H1 (cell line): ENCODE results near the gene CEP83. TPM values are rescaled to one million over a fixed set of nuclear protein-coding genes. Genes with fewer than 3 reads are reported as not detected.

Source experiments
- CTCF ChIA-PET: fragments of 300-600 bp; sonication (Branson Sonifier 250); formaldehyde crosslinking; loops from one replicate; lab custom pipeline; 2021; ENCODE audit not compliant: partially characterized antibody; lab: Charles Lee
- POLR2A ChIA-PET: fragments of 300-600 bp; sonication (Branson Sonifier 250); formaldehyde crosslinking; loops from one replicate; lab custom pipeline; 2021; ENCODE audit warnings: inconsistent platforms; ENCODE audit not compliant: partially characterized antibody; lab: Charles Lee
- DNase-seq, 2 experiments: peaks; one replicate each; pipeline versions ENCODE4 v3.0.0 to v3.0.0-alpha.2; 2010 to 2022; ENCODE audit warnings: low spot score in 2 of 2, low read depth in 1 of 2, mixed read lengths in 1 of 2
- FAIRE-seq: peaks from 2 replicates; lab custom pipeline; 2011; peaks lifted over from hg19 to GRCh38; lab: Jason Lieb, UNC
- H2AFZ ChIP-seq: 2 replicates; pipeline ENCODE4 v1.8.1; 2012; ENCODE audit warnings: low read length, inconsistent platforms
- H2AK5ac ChIP-seq: 2 replicates; pipeline ENCODE4 v1.6.1; 2013; ENCODE audit warnings: low read depth, low read length
- H2BK120ac ChIP-seq: replicated peaks from 2 replicates; pipeline ENCODE3; 2013; ENCODE audit warnings: low read depth, low read length, inconsistent platforms
- H2BK12ac ChIP-seq: 2 replicates; pipeline ENCODE4 v1.6.1; 2013; ENCODE audit warnings: low read depth, low read length
- H2BK15ac ChIP-seq: 2 replicates; pipeline ENCODE4 v1.6.1; 2013; ENCODE audit warnings: low read length
- H2BK20ac ChIP-seq: 2 replicates; pipeline ENCODE4 v1.6.1; 2013; ENCODE audit warnings: low read length
- H2BK5ac ChIP-seq: 2 replicates; pipeline ENCODE4 v1.6.1; 2013; ENCODE audit warnings: low read depth, low read length
- H3K14ac ChIP-seq: 2 replicates; pipeline ENCODE4 v1.6.1; 2013; ENCODE audit warnings: inconsistent platforms; ENCODE audit not compliant: insufficient read length
- H3K18ac ChIP-seq: 2 replicates; pipeline ENCODE4 v1.6.1; 2013; ENCODE audit warnings: low read length; ENCODE audit errors: extremely low read depth
- H3K23ac ChIP-seq: 2 replicates; pipeline ENCODE4 v1.6.1; 2013; ENCODE audit warnings: inconsistent platforms; ENCODE audit not compliant: insufficient read length
- H3K23me2 ChIP-seq: 2 replicates; pipeline ENCODE4 v1.6.1; 2013; ENCODE audit warnings: low read depth, low read length
- H3K27ac ChIP-seq: 2 replicates; pipeline ENCODE4 v1.6.1; 2011; ENCODE audit warnings: low read depth, low read length, inconsistent platforms
- H3K27me3 ChIP-seq, 4 experiments: replicated peaks in 1 of 4; 1 replicate in 1 of 4; 2 replicates in 3 of 4; pipeline versions ENCODE4 v1.6.1 to v1.8.1; 2011 to 2013; ENCODE audit warnings: low read length in 3 of 4, mild to moderate bottlenecking in 3 of 4, inconsistent platforms in 2 of 4, mixed read lengths in 2 of 4, moderate library complexity in 1 of 4; ENCODE audit not compliant: control insufficient read depth in 3 of 4, insufficient read depth in 3 of 4; ENCODE audit errors: extremely low read depth in 1 of 4
- H3K36me3 ChIP-seq, 4 experiments: 2 replicates each; pipeline versions ENCODE4 v1.6.1 to v1.8.1; 2011 to 2013; ENCODE audit warnings: mild to moderate bottlenecking in 4 of 4, low read length in 3 of 4, moderate library complexity in 2 of 4, control low read depth in 1 of 4, inconsistent platforms in 1 of 4; ENCODE audit not compliant: insufficient read depth in 4 of 4, control insufficient read depth in 2 of 4
- H3K4ac ChIP-seq: replicated peaks from 2 replicates; pipeline ENCODE3; 2013; ENCODE audit warnings: low read length, low read depth, mixed read lengths, inconsistent platforms; ENCODE audit not compliant: insufficient read length
- H3K4me1 ChIP-seq, 4 experiments: replicated peaks in 1 of 4; 1 replicate in 1 of 4; 2 replicates in 3 of 4; pipeline versions ENCODE4 v1.6.1 to v1.8.1; 2011 to 2013; ENCODE audit warnings: low read length in 3 of 4, inconsistent platforms in 2 of 4, mixed read lengths in 1 of 4; ENCODE audit not compliant: insufficient read depth in 4 of 4, control insufficient read depth in 3 of 4
- H3K4me2 ChIP-seq, 2 experiments: 2 replicates each; pipeline versions ENCODE4 v1.6.1 to v1.8.1; 2011 to 2013; ENCODE audit warnings: low read depth in 2 of 2, low read length in 2 of 2, control low read depth in 1 of 2, inconsistent platforms in 1 of 2, mild to moderate bottlenecking in 1 of 2; ENCODE audit not compliant: insufficient read depth in 1 of 2
- H3K4me3 ChIP-seq, 4 experiments: fragments of 200-600, 300-600 bp in 1 of 4; sonication (generic), shearing (Covaris generic), sonication (Bioruptor Twin) in 1 of 4; 2 replicates each; pipeline versions ENCODE4 v1.5.1 to v1.8.1; 2011 to 2016; ENCODE audit warnings: low read length in 4 of 4, low read depth in 3 of 4, control low read depth in 2 of 4, inconsistent platforms in 2 of 4, mild to moderate bottlenecking in 2 of 4, mixed read lengths in 1 of 4, moderate library complexity in 1 of 4; ENCODE audit not compliant: insufficient read depth in 2 of 4; ENCODE audit errors: extremely low read depth in 1 of 4
- H3K56ac ChIP-seq: replicated peaks from 2 replicates; pipeline ENCODE3; 2013; ENCODE audit warnings: low read depth, mild to moderate bottlenecking, mixed read lengths, low read length, inconsistent platforms; ENCODE audit not compliant: insufficient read length
- H3K79me1 ChIP-seq: 2 replicates; pipeline ENCODE4 v1.6.1; 2013; ENCODE audit warnings: low read depth, low read length, control low read depth
- H3K79me2 ChIP-seq, 2 experiments: 2 replicates each; pipeline versions ENCODE4 v1.6.1 to v1.8.1; 2012 to 2013; ENCODE audit warnings: low read length in 2 of 2, mild to moderate bottlenecking in 2 of 2, inconsistent platforms in 1 of 2; ENCODE audit not compliant: insufficient read depth in 2 of 2, control insufficient read depth in 1 of 2
- H3K9ac ChIP-seq, 4 experiments: replicated peaks in 1 of 4; 1 replicate in 1 of 4; 2 replicates in 3 of 4; pipeline versions ENCODE4 v1.6.1 to v1.8.1; 2011 to 2013; ENCODE audit warnings: low read depth in 3 of 4, low read length in 3 of 4, control low read depth in 2 of 4, mild to moderate bottlenecking in 2 of 4, moderate library complexity in 2 of 4, inconsistent platforms in 1 of 4; ENCODE audit errors: extremely low read depth in 1 of 4
- H3K9me3 ChIP-seq, 2 experiments: 2 replicates each; pipeline versions ENCODE4 v1.6.1 to v1.8.1; 2012 to 2013; ENCODE audit warnings: mild to moderate bottlenecking in 2 of 2, moderate library complexity in 2 of 2, control low read depth in 1 of 2, inconsistent platforms in 1 of 2, low read depth in 1 of 2, low read length in 1 of 2, mixed read lengths in 1 of 2; ENCODE audit not compliant: insufficient read depth in 2 of 2
- H4K20me1 ChIP-seq, 2 experiments: replicated peaks in 1 of 2; 2 replicates each; pipeline versions ENCODE3 to v1.8.1; 2011 to 2013; ENCODE audit warnings: inconsistent platforms in 2 of 2, low read length in 2 of 2, mild to moderate bottlenecking in 1 of 2; ENCODE audit not compliant: insufficient read depth in 2 of 2, control insufficient read depth in 1 of 2
- H4K5ac ChIP-seq: 2 replicates; pipeline ENCODE4 v1.6.1; 2013; ENCODE audit warnings: low read length, low read depth, mixed read lengths, inconsistent platforms; ENCODE audit not compliant: insufficient read length
- H4K8ac ChIP-seq: 2 replicates; pipeline ENCODE4 v1.8.0; 2013; ENCODE audit warnings: mild to moderate bottlenecking, moderate library complexity, low read length, inconsistent platforms; ENCODE audit not compliant: insufficient read depth; ENCODE audit errors: extremely low read depth
- H4K91ac ChIP-seq: replicated peaks from 2 replicates; pipeline ENCODE3; 2013; ENCODE audit warnings: low read length, mixed read lengths, inconsistent platforms; ENCODE audit not compliant: insufficient read length
- GABPA ChIP-seq: IDR thresholded peaks from 2 replicates; pipeline ENCODE4 v1.6.1; 2011; ENCODE audit warnings: mild to moderate bottlenecking, low read length, moderate library complexity, borderline replicate concordance; ENCODE audit not compliant: insufficient read depth
- WGBS, 2 experiments: shearing (Covaris generic) in 1 of 2; methylation state at CpG; one replicate each; pipeline versions ENCODE4 v1.1.6 to v1.1.7; 2013 to 2015; ENCODE audit warnings: low lambda C conversion rate in 2 of 2, mixed read lengths in 2 of 2, inconsistent platforms in 1 of 2, low coverage in 1 of 2, missing lambda C conversion rate in 1 of 2; ENCODE audit not compliant: insufficient replicate concordance in 2 of 2, insufficient coverage in 1 of 2, insufficient read length in 1 of 2; ENCODE audit errors: extremely low coverage in 1 of 2, missing lambda C conversion rate in 1 of 2; 5-methylcytosine and 5-hydroxymethylcytosine counted together
- polyA plus RNA-seq, 7 experiments: library from polyadenylated mRNA; depleted of rRNA in 3 of 7; stranded (reverse) in 5 of 7; unstranded in 2 of 7; fragments of >200 nt in 5 of 7; fragments of 200-250 nt in 2 of 7; gene quantifications; 1 replicate in 5 of 7; 2 replicates in 1 of 7; 4 replicates in 1 of 7; pipeline versions ENCODE4 v1.2.1 to v1.2.3, GENCODE V29; 2011 to 2013; ENCODE audit warnings: missing spikeins in 2 of 7, mixed read lengths in 2 of 7
- total RNA-seq: library from RNA; stranded (reverse); fragmentation: NEBNext Ultra II Directional; extraction: Animal tissue kit (Norgen Biotek cat#: 25700); gene quantifications from 2 replicates; pipeline ENCODE4 v1.2.1, GENCODE V29; 2021
- TF ChIP-seq, protein P1 (sequence below): IDR thresholded peaks from 2 replicates; pipeline ENCODE4 v1.6.1; 2012; ENCODE audit warnings: inconsistent platforms

The CEP83 gene
- total and polyA plus RNA-seq, 2 of the 8 experiments (the other 6 are each of a cell fraction or from before 2014, with no cell fraction given), result 6.0 to 25.8 TPM

DNA sequence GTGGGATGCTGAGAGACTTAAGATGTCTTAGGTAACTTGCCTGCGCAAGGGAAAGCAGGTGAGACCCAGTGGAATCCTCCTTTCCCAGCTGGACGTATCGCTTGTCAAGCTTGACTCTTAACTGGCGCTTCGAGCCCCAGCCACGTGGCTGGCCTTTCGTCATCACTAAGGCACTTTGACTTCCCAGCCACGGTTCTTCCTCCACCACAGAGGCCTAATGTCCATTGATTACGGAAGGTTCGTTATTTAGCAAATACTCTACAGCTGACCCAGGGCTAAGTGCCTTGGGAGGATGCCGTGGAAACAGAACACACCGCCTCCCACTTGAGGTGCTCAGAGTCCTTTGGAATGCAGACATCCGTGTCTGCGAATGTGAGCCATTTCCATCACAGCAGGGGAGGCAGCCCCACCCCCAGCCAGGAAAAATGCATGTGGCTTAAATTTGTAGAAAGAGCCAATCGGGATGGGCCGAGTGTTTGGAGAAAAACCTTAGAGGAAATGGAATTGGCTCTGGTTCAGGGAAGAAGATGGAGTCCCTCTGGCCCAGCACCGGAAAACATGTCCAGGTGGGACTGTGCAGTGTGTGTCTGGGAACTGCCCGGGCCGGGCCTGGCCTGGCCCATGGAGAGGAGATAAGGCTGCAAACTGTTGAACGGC is 195.6 kb downstream of the CEP83 start:
- CTCF ChIA-PET, result interaction anchor here (1.2 to 1.4 kb wide), 2 partner anchors 122 to 124 kb away, joined by 3 read pairs; no protein-coding TSS in a partner anchor
- no peak overlapping the region for H3K27ac ChIP-seq
- peak overlapping the region; percentile 94 for H2BK12ac ChIP-seq
- peak overlapping the region; percentile 93 for H3K18ac ChIP-seq
- H3K79me2 ChIP-seq, result no peaks in the 10 kb centered on the region
- peak overlapping the region; percentile 17 for H3K4ac ChIP-seq
- H3K4me2 ChIP-seq, result peak overlapping the region; percentile 7 to 24; a peak in 3 of 4 replicates
- no peak overlapping the region for H3K9ac ChIP-seq
- no peak overlapping the region for H3K23ac ChIP-seq
- peak overlapping the region; percentile 87; the same call in 1 of the 2 replicates for H2BK20ac ChIP-seq
- no peaks in the 10 kb centered on the region for H3K79me1 ChIP-seq
- no peak overlapping the region; a peak in 1 of 8 replicates for H3K4me3 ChIP-seq
- WGBS, 2 experiments, result 60% methylated on average over 18 of the region's 20 CpGs; no CpG with 5 or more reads in 1 of the 2 experiments
- peak overlapping the region; percentile 48 for H4K5ac ChIP-seq
- DNase-seq, result peak; percentile 72 to 84
- no peaks in the 10 kb centered on the region for H3K9me3 ChIP-seq
- H2BK5ac ChIP-seq, result peak overlapping the region; percentile 82; the same call in 1 of the 2 replicates
- H4K91ac ChIP-seq, result peak overlapping the region; percentile 87
- no peak overlapping the region for H2AFZ ChIP-seq
- peak overlapping the region; percentile 44; the same call in 1 of the 2 replicates for H2AK5ac ChIP-seq
- H4K8ac ChIP-seq, result no peak overlapping the region
- no peaks in the 10 kb centered on the region; the same call in 1 of the 2 replicates for H3K23me2 ChIP-seq
- POLR2A ChIA-PET, result no interaction called here
- peaks cover 20 to 37% (median 28%) of the 10 kb centered on the region in 4 experiments for H3K4me1 ChIP-seq
- peaks cover 0 to 3% (median 2%) of the 10 kb centered on the region in 4 experiments; a peak in 2 of 7 replicates for H3K27me3 ChIP-seq
- no peaks in the 10 kb centered on the region for H3K36me3 ChIP-seq
- FAIRE-seq, result peak; percentile 7
- peak overlapping the region; percentile 85 for H2BK120ac ChIP-seq
- no peak overlapping the region for H3K14ac ChIP-seq
- no peak overlapping the region for H2BK15ac ChIP-seq
- H3K56ac ChIP-seq, result no peak overlapping the region
- H4K20me1 ChIP-seq, result no peaks in the 10 kb centered on the region
- TF ChIP-seq GABPA, result no peak
- TF ChIP-seq, protein P1, sequence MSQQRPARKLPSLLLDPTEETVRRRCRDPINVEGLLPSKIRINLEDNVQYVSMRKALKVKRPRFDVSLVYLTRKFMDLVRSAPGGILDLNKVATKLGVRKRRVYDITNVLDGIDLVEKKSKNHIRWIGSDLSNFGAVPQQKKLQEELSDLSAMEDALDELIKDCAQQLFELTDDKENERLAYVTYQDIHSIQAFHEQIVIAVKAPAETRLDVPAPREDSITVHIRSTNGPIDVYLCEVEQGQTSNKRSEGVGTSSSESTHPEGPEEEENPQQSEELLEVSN, result peak; percentile 95
